Rectal smooth muscle tissue (tissue), 1 donor: ENCODE measurements around the gene RINL.

Source experiments
- H3K27ac ChIP-seq: one replicate; pipeline ENCODE4 v1.7.0; 2013; ENCODE audit warnings: low read depth, low read length, inconsistent platforms
- H3K27me3 ChIP-seq: one replicate; pipeline ENCODE4 v1.7.0; 2013; ENCODE audit warnings: low read length; ENCODE audit not compliant: control insufficient read depth, insufficient read depth
- H3K36me3 ChIP-seq: one replicate; pipeline ENCODE4 v1.7.0; 2013; ENCODE audit warnings: low read length; ENCODE audit not compliant: control insufficient read depth, insufficient read depth
- H3K4me1 ChIP-seq: one replicate; pipeline ENCODE4 v1.7.0; 2013; ENCODE audit warnings: low read length; ENCODE audit not compliant: control insufficient read depth, insufficient read depth
- H3K4me3 ChIP-seq: one replicate; pipeline ENCODE4 v1.7.0; 2013; ENCODE audit warnings: low read length
- H3K9ac ChIP-seq: one replicate; pipeline ENCODE4 v1.7.0; 2013; ENCODE audit warnings: low read length

RINL gene

DNA sequence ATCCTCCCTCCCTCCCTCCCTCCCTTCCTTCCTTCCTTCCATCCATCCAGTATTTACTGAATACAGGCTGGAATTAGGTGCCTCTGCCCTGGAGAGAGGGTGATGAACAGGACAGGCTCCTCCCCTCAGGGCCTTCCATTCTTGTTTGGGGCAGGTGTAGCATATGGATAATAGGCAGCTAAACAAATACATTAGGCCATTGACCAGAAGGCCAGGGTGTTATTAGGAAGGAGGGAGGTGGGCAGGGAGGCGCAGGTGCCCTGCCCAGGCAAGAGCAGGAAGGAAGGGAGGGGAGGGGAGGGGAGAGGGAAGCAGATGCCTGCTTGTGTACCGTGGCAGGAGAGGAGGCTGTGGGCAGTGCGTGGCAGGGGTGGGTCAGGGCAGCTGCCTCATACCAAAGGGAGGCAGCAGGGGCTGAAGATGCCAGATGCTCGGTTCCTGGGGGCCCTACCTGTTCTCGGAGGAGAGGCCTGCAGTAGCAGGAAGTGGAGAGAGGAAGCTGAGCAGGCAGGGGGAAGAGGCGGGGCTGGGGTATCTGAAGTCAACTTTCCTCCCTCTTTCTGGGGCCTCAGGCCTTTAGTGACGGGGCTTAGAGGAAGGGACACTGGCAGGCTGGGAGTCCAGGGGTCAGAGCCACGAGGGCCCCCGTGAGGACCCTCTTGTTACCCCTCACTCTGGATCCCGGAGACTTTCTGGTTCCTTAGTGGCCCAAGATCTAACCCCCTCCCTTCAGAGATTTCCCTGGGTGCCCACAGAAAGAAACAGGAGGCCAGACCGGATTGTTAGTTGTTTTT lies at the start of gene RINL:
TSS of gene RINL (minus strand) at position 495 of the 794 bp plus-strand sequence. CDS start 1,533 bp downstream, outside the sequence.
- Histone ChIP-seq H3K4me3 (peak within 1 kb of the TSS; percentile 20), H3K9ac (no peak within 1 kb of the TSS), H3K36me3 (peaks cover 5% of the 10 kb centered on the region), H3K27ac (no peak within 1 kb of the TSS), H3K27me3 (no peaks in the 10 kb centered on the region), H3K4me1 (no peaks in the 10 kb centered on the region)

GRCh38 chr19:38924388-38924787 lies 46.3 kb upstream of the RINL start:
- H3K36me3 ChIP-seq: peaks cover 11% of the 10 kb centered on the region
- H3K27me3 ChIP-seq: no peaks in the 10 kb centered on the region
- no peaks in the 10 kb centered on the region for H3K4me1 ChIP-seq
- no peak overlapping the region for H3K9ac ChIP-seq
- no peak overlapping the region for H3K4me3 ChIP-seq
- H3K27ac ChIP-seq: no peak overlapping the region

DNA sequence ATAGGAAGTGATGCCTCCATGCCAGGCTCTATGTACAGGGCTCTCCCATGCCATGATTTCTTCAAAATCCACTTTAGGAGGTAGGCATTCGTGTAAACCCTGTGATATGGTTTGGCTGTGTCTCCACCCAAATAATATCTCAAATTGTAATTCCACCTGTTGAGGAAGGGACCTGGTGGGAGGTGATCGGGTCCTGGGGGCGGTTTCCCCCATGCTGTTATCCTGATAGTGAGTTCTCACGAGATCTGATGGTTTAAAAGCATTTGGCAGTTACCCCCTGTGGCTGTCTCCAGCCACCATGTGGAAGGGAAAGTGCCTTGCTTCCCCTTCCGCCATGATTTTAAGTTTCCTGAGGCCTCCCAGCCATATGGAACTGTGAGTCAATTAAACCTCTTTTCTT lies 44.4 kb upstream of the RINL start:
- H3K9ac ChIP-seq: no peak overlapping the region
- no peaks in the 10 kb centered on the region for H3K27me3 ChIP-seq
- peaks cover 11% of the 10 kb centered on the region for H3K36me3 ChIP-seq
- H3K27ac ChIP-seq: no peak overlapping the region
- H3K4me3 ChIP-seq: no peak overlapping the region
- no peaks in the 10 kb centered on the region for H3K4me1 ChIP-seq

DNA sequence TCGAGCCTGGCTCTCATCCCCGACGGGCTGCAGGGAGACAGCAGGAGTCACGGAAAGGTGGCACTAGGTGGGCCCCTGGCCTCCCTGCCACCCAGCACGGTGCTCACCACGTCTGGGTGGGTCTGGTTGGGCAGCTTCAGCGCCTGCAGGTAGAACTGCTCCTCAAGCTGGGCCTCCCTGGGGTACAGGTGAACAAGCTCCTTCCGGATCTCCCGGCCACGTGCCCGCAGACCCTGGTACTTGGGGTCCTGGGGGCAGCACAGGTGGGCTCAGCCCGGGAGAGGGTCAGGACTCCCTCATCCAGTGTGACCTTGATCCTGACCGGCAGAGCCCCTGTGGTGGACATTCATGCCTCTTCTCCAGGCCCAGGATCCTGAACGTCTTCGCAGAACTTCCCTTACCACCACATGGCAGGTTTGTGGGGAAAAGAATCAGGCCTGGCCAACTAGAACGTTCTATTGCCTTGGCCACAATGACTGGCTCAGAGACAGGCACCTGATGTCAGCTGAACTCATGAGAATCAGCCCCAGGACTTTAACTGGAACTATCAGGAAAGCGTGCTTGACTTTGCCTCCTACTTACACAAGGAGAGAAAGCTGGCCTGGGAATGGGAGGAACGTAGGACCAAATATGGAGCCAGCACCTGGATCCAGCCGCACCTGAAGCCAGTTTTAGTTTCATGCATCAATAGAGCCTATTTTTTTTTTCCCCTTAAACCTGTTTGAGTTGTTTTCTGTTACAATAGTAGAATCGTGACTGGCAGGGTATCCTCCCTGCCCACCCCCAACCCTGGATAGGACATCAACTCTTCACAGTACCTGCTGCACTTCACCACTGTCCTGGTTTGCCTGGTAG lies 43.6 kb upstream of the RINL start:
- no peak overlapping the region for H3K4me3 ChIP-seq
- H3K9ac ChIP-seq: no peak overlapping the region
- peaks cover 11% of the 10 kb centered on the region for H3K36me3 ChIP-seq
- no peaks in the 10 kb centered on the region for H3K4me1 ChIP-seq
- H3K27ac ChIP-seq: no peak overlapping the region
- no peaks in the 10 kb centered on the region for H3K27me3 ChIP-seq

DNA sequence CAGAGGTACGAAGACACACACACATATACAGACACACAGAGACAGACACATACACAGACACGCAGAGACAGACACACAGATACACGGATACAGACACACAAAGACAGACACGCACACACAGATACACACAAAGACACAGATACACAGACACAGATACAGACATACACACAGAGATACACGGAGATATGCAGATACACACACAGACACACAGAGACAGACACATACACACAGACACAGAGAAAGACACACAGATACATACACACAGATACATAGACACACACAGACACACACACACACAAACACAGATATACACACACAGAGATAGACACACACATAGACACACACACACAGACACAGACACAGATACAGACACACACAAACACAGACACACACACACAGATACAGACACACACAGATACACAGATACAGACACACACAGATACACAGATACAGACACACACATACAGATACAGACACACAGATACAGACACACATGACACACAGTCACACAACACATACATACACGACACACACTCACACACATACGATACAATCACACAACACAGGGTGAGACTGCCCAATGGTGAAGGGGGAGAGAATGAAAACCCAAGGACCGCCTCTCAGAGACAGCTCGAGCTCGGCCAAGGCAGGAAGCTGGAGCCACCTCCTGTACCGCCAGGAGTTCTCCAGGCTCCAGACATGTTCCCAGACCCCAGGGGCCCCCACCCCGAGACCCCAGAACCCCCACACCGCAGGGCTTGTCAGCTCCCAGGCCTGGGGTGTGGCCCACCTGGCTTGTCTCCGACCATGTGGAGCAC lies 42.7 kb upstream of the RINL start:
- H3K4me1 ChIP-seq: no peaks in the 10 kb centered on the region
- no peaks in the 10 kb centered on the region for H3K27me3 ChIP-seq
- no peak overlapping the region for H3K4me3 ChIP-seq
- H3K36me3 ChIP-seq: peaks cover 11% of the 10 kb centered on the region
- H3K27ac ChIP-seq: no peak overlapping the region
- no peak overlapping the region for H3K9ac ChIP-seq

- no peak overlapping the region for H3K4me3 ChIP-seq
- no peaks in the 10 kb centered on the region for H3K27me3 ChIP-seq
- H3K36me3 ChIP-seq: peaks cover 11% of the 10 kb centered on the region
- no peak overlapping the region for H3K27ac ChIP-seq
- no peaks in the 10 kb centered on the region for H3K4me1 ChIP-seq
- no peak overlapping the region for H3K9ac ChIP-seq
Observed at GRCh38 chr19:38919837-38920601, 41.9 kb upstream of the RINL start.

- Histone ChIP-seq H3K27me3 (no peaks in the 10 kb centered on the region), H3K36me3 (peaks cover 6% of the 10 kb centered on the region), H3K4me3 (no peak overlapping the region), H3K27ac (no peak overlapping the region), H3K4me1 (no peaks in the 10 kb centered on the region), H3K9ac (no peak overlapping the region)
Observed at GRCh38 chr19:38918526-38918925, 40.5 kb upstream of the RINL start.

DNA sequence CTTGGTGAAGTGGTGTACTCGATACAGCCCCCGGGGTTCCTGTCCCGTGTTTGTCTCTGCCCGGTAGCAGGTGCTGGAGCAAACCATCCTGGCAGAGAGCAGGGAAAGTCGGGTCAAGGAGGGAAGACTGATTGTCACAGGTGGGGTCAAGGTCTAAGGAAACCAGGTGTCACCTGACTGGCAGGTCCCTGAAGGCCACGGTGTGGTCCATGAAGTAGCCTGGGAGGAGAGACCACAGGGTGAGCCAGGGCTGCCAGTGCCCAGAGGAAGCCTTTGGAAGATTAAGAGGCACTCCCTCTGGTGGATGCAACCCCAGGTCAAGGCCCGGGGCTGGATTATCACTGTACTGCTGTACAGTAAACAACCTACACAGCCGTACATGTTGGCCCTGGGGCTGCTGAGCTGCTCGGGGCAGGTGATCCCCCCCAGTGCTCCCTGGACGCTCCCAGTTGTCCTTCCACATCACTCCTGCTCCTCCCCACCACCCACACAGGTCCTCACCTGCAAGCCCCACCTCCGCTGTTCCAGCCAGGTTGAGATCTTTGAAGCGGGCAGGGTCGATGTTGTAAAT lies 39.9 kb upstream of the RINL start:
- Histone ChIP-seq H3K27ac (no peak overlapping the region), H3K36me3 (peaks cover 6% of the 10 kb centered on the region), H3K9ac (no peak overlapping the region), H3K27me3 (no peaks in the 10 kb centered on the region), H3K4me1 (no peaks in the 10 kb centered on the region), H3K4me3 (no peak overlapping the region)

- no peak overlapping the region for H3K4me3 ChIP-seq
- H3K36me3 ChIP-seq: peaks cover 5% of the 10 kb centered on the region
- no peak overlapping the region for H3K9ac ChIP-seq
- no peak overlapping the region for H3K27ac ChIP-seq
- no peaks in the 10 kb centered on the region for H3K4me1 ChIP-seq
- no peaks in the 10 kb centered on the region for H3K27me3 ChIP-seq
Observed at GRCh38 chr19:38917516-38917915, 39.4 kb upstream of the RINL start.

DNA sequence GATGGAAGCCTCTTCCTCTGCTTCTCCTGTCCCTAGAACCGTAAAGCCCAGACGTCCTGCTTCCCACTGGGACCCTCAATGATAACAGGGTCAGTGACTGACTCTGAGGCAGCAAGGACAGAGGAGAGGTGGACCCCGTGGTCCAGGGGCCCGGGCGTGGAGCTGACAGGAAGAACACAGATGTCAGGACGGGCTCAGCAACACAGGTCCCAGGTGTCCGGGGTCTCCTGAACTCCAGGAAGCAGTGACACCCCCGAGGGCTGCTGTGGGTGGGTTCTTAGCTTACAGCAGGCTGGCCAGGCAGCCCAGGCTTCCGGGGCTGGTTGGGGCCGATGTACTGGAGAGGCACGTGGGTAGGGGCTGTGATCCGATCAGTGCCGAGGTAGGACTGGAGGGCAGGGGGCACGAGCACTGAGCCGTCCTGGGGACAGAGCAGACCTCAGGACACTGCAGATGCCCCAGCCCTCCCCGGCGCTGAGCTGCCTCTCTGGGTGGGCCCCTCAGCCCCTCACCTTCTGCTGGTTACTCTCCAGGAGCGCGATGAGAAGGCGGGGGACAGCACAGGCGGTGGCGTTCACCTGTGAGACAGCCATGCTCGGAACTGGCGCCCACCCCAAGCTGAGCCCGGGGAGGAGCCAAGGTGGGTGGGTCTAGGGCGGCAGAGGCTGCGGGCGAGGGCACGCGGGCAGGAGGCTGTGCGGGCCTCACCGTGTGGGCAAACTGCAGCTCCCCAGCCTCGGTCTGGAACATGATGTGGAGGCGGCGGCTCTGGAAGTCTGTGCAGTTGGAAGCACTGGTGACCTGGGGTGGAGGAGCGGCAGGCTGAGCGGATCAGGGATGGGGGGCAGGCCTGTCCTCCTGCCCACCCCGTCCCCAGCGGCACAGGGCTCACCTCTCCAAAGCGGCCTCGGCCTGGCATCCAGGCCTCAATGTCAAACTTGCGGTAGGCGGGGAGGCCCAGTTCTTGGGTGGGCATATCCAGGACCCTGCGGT lies 37.5 kb upstream of the RINL start:
- H3K36me3 ChIP-seq: no peaks in the 10 kb centered on the region
- no peak overlapping the region for H3K4me3 ChIP-seq
- H3K27me3 ChIP-seq: peaks cover 4% of the 10 kb centered on the region
- no peak overlapping the region for H3K9ac ChIP-seq
- H3K4me1 ChIP-seq: no peaks in the 10 kb centered on the region
- no peak overlapping the region for H3K27ac ChIP-seq

DNA sequence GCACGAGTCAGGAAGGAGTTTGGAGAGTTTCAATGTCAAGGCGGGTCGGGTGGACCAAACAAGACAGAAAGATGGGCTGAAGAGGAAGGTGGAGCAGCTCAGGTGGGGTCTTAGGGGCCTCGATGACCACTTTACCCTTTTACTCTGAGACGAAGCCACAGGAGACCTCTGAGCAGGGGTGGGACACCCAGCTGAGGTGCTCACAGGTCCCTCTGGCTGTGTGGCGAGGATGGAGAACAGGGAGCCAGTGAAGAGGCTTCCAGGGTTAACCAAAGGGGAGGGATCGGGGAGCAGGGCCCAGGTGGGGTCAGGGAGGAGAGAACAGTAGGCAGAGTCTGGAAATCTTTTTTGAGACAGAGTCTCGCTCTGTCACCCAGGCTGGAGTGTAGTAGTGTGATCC lies 35.9 kb upstream of the RINL start:
- Histone ChIP-seq H3K27ac (no peak overlapping the region), H3K36me3 (no peaks in the 10 kb centered on the region), H3K4me3 (no peak overlapping the region), H3K4me1 (no peaks in the 10 kb centered on the region), H3K27me3 (peaks cover 4% of the 10 kb centered on the region), H3K9ac (no peak overlapping the region)
